C4-2B (cell line): Measurements from ENCODE around the gene MEAF6.

Experiments
- ZFX ChIP-seq: fragments of 450-650 bp; IDR thresholded peaks from 2 replicates; pipeline ENCODE4 v1.6.1; 2017
- TF ChIP-seq, protein P1 (sequence below): fragments of 450-650 bp; conservative IDR thresholded peaks from 2 replicates; pipeline ENCODE4 v1.5.1; 2017; ENCODE audit warnings: mild to moderate bottlenecking

DNA sequence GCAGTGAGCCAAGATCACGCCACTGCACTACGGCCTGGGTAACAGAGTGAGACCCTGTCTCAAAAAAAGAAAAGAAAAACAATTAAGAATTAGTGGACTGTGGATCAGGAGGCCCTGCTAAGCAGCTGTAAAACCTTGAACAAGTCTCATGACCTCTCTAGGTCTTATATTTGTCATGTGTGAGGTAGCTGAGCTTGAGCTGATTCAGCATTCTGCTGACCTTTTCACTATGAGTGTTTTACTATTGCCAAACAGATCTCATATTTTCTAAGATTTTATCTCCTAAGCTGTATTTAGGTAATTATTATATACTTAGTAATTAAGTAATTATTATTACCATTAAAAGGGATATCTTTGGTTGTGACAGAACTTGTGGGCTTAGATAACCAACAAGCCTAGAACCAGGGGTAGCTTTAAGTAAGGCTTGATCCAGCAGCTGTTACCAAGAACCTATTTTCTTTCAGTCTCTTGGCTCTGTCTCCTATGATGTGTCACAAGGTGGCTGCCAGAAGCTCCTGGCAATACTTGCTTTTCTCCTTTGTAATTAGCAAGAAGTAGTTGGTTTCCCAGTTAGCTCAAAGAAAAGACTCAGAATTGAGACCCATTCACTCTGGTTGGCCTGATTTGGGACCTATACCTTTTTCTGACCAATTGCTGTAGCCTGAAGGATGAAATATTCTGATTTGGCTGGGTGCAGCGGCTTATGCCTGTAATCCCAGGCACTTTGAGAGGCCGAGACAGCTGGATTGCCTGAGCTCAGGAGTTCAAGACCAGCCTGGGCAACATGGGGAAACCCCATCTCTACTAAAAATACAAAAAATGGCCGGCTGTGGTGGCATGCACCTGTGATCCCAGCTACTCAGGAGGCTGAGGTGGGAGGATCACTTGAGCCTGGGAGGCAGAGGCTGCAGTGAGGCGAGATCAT, 48.7 kb downstream of the MEAF6 start:
- TF ChIP-seq ZFX = no peak
- TF ChIP-seq, protein P1, sequence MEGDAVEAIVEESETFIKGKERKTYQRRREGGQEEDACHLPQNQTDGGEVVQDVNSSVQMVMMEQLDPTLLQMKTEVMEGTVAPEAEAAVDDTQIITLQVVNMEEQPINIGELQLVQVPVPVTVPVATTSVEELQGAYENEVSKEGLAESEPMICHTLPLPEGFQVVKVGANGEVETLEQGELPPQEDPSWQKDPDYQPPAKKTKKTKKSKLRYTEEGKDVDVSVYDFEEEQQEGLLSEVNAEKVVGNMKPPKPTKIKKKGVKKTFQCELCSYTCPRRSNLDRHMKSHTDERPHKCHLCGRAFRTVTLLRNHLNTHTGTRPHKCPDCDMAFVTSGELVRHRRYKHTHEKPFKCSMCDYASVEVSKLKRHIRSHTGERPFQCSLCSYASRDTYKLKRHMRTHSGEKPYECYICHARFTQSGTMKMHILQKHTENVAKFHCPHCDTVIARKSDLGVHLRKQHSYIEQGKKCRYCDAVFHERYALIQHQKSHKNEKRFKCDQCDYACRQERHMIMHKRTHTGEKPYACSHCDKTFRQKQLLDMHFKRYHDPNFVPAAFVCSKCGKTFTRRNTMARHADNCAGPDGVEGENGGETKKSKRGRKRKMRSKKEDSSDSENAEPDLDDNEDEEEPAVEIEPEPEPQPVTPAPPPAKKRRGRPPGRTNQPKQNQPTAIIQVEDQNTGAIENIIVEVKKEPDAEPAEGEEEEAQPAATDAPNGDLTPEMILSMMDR = no peak
